SU-DHL-6 (cell line): ENCODE data around the gene FAM186B.

Experiments used
- EZH2phosphoT487 ChIP-seq: fragments of 200-600 bp; sonication (generic), shearing (Covaris generic); conservative IDR thresholded peaks from 2 replicates; pipeline ENCODE4 v1.6.1; 2018; ENCODE audit warnings: mild to moderate bottlenecking, antibody characterized with exemption, low read length, moderate library complexity, mixed read lengths
- TF ChIP-seq, protein P1 (sequence below): fragments of 200-600 bp; sonication (generic); IDR thresholded peaks from one replicate; pipeline ENCODE4 v1.5.1; 2017; ENCODE audit warnings: antibody characterized with exemption, mild to moderate bottlenecking, low read length, moderate library complexity; ENCODE audit not compliant: insufficient read depth, poor library complexity, severe bottlenecking

DNA sequence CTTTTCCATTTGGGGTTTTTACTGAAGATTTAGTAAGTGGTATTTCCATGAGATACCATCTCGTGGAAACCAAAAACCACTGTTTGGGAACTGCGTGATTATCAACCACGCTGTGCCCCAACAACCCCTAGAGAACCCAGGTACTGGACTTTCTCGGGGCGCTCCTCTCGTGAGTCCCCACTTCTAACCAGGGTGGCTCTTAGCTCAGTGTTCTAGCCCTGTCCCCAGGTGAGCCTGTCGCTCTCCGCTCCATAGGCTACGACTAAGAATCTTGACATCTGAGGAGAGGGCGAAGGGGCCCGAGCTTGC is 38.2 kb downstream of the FAM186B start:
- TF ChIP-seq, protein P1, sequence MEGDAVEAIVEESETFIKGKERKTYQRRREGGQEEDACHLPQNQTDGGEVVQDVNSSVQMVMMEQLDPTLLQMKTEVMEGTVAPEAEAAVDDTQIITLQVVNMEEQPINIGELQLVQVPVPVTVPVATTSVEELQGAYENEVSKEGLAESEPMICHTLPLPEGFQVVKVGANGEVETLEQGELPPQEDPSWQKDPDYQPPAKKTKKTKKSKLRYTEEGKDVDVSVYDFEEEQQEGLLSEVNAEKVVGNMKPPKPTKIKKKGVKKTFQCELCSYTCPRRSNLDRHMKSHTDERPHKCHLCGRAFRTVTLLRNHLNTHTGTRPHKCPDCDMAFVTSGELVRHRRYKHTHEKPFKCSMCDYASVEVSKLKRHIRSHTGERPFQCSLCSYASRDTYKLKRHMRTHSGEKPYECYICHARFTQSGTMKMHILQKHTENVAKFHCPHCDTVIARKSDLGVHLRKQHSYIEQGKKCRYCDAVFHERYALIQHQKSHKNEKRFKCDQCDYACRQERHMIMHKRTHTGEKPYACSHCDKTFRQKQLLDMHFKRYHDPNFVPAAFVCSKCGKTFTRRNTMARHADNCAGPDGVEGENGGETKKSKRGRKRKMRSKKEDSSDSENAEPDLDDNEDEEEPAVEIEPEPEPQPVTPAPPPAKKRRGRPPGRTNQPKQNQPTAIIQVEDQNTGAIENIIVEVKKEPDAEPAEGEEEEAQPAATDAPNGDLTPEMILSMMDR = no peak
- TF ChIP-seq EZH2phosphoT487 = no peak
